Raji (cell line): ENCODE measurements around the gene TBX18.

Experiments
- POLR2A ChIP-seq: IDR thresholded peaks from 2 replicates; pipeline ENCODE4 v1.6.1; 2011; ENCODE audit warnings: low read depth, low read length, control low read depth; ENCODE audit not compliant: insufficient read depth

Gene TBX18

DNA sequence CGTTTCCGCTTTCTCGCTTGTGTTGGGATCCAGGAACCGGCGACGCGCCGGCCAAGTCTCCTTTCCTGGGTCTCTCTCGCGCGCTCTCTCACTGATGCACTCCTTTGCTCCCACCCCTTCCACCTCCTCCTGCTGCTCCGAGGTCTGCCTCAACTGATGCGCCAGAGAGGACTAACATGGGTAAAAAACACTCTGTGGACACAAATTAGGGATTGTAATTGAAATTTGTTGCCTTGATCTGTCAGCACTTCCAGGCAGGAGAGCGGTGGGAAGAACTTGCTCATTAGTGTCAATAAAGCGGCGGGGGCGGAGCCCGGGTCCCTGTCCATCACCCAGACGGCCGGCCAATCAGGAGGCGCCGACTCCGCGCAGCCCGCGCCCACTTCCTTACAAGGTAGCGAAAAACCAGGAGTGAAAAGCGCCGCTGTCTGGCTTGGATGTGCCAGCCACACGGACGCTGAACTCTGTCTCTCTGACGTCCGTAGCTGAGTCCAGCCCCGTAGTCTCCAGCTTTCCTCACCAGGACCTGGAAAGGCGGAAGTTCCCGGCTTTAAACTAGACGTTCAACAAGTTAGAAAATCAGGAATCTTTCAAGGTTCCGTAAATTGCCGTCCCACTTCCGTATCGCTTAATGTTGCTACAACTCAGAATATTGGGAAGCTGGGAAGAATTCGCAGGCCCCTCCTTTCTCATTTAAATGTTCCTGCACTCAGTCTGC, at the start of gene TBX18:
Gene TBX18, minus strand, starts transcription at position 267 of the 718 bp plus-strand sequence. CDS start 417 bp downstream, outside the sequence.
- no peak for TF ChIP-seq POLR2A

DNA sequence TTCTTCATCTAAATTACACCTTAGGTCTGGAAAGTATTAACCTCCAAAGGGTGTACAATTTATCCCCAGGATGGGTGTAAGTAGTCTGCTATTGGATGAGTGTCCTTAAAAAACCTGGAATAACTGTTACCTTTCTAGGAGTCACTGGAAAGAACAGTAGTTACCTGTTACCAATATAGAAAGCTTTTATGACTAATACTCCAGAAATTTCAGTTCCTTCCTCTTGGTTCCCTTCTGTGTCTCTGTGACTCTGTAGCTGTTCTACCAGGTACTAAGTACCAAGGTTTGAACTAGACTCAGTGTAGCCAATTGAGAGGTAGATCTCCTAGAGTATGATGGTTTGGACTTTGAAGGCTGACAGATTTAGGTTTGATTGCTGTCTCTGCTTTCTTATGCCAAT, 47.0 kb upstream of the TBX18 start:
- TF ChIP-seq POLR2A, result no peak

DNA sequence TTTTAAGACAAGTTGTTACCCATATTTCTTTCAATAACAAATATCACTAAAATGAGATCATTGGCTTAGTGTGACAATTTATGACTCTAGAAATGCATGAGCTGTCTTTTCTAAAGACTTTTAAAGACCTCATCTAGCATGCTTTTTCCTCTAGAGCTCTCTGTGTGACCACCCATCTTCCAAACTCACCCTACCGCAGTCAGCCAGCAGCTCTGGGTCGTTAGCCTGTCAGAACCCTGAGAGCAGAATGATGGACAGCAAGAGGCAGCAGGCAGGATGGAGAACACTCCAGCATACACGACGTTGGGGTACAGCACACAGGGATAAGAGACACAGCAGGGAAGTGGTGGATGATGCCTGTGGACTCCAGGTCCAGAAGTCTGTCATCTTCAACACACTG, 45.1 kb upstream of the TBX18 start:
- no peak for TF ChIP-seq POLR2A

DNA sequence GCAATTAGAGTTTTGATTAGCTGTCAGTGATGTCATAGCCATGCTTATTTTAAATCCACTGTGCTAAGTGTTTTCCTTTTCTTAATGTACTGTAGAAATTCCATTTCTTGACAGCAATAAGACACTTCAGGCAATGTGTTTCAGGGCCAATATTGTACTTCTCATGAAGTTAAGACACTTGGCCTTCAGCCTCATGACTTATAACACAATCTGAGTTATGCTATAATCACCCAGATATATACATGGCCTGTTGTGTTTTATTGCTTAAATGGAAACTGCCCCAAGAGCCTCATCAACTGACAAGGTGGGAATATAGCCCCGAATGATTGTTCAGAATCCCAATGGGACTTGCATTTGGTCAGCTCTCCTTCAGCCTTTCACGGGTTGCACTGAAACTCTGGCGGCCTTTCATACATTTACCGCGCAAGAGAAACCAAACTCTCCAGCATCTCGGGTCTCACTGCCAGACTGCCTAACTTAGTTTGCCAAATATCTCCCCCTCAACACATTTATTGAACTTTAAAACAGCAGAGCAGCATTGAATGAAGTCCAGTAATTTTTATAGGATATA, 44.2 kb upstream of the TBX18 start:
- no peak for TF ChIP-seq POLR2A

DNA sequence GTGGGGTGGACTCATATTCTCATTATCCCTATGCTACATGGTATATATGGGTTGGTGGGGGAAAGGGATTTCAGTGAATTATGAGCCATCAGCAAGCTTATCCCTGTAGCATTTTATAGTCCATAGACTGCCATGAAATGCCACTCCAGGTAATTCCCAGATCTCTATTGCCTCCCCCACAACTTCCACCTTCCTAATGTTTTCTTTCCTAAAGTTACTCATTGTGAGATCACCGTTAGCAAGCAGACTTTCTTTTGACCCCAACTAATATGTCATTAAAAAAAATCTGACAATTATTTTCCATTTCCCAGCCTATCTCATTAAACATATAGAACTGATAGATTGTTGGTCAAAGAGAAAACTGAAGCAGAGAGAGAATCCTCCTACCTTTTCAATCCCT, 40.7 kb upstream of the TBX18 start:
- TF ChIP-seq POLR2A, result no peak

DNA sequence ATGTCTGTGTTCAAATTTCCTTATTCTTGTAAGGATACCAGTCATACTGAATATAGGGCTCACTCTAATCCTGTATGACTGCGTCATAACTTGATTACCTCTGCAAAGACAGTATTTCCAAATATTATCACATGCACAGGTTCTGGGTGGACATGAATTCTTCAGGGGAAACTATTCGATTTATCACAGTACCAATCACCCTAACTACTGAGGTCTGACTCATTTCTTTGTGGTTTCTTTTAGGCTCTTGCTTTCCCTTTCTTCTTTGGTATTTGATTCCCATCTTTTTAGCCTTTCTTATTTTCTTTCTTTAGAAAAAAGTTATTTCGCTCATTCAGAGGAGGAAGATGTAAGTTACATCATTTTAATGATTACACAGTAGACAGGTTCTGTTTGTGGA, 40.3 kb upstream of the TBX18 start:
- TF ChIP-seq POLR2A, result no peak

DNA sequence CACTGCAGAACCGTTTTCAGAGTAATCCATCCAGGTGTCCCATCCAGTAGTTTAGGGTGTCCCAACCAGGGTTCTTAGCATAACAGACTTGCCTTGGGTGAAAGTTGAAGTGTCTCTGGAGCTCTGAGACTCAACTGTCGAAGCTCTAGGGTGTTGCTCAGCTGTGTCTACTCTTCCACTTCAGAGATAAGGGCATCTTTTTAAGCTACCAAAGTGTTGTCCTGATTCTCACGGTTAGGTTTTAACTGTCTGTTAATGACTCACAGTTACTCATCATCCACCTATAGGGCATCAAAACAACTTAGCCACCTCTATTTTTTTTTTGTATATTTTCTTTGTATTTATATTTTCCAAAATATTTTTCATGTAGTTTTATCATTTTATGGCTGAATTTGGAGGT, 36.9 kb upstream of the TBX18 start:
- TF ChIP-seq POLR2A, result no peak

DNA sequence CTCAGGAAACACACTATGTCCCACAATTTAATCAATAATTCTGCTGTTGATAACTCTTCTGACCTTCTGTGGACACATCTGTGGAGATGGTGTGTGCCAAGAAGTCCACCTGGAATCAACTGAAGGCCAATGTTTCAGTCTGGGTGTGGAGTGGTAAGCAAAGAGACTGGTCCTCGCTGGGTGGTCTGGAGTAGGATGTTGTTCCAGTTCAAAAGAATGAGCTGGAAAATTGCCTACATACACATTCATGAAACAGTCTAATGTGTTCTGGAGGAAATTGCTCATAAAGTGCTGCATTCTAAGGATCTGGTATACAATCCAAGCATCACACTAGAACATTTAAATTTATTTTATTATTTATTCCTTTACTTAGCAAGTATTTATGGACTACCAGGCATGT, 33.9 kb upstream of the TBX18 start:
- no peak for TF ChIP-seq POLR2A

DNA sequence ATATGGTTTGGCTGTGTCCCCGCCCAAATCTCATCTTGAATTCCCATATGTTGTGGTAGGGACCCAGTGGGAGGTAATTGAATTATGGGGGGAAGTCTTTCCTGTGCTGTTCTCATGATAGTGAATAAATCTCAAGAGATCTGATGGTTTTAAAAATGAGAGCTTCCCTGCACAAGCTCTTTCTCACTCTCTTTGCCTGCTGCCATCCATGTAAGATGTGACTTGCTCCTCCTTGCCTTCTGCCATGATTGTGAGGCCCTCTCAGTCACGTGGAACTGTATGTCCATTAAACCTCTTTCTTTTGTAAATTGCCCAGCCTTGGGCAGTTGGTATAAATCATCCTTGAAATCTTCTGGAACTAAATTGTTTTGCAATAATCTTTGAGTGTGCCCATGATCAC, 31.9 kb upstream of the TBX18 start:
- no peak for TF ChIP-seq POLR2A

DNA sequence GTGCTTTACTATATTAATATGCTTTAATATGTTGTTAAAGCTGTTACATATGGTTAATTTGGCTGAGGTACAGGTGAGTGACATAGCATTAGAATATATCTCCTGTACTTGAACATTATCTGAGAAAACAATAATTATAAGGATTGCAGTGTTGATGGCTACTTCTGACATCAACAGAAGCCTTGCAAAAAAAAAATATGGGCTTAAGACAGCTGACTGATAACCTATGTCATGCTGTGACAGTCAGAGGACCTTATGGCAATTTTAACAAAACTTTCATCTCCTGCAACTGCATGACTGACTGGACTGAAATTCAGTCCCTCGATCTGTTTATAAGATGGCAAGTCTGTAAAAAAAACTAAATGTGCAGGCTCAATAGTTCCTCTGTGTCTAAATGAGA, 27.5 kb upstream of the TBX18 start:
- TF ChIP-seq POLR2A, result no peak

DNA sequence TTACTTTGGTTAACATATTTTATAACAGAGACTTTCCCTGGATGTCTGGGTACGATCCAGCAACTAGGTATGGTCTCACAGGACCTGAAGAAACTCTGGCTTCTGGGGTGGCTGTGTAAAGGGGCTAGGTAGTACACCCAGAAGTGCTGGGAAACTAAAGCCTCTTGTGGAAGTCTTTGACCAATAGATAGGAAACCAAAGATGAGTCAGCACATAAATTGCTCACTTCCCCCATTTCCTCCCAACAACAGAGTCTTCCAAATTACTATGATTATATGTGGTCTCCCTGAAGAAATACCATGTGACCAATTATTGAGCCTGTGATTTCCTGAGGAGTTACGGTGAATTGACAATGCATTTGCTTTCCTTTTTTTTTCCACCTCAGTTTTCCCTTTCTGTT, 26.8 kb upstream of the TBX18 start:
- TF ChIP-seq POLR2A, result no peak

DNA sequence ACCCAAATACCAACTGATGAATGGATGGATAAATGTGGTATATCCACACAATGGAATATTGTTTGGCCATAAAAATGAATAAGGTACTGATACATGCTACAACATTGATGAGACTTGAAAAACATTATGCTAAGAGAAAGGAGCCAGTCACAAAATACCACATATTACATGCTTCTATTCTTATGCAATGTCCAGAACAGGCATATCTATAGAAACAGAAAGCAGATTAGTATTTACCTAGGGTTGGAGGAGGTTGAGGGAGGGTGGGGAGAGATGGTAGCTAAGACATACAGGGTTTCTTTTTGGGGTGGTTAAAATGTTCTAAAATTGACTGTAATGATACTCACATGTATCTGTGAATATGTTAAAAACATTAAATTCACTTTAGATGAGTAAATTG, 24.8 kb upstream of the TBX18 start:
- TF ChIP-seq POLR2A, result no peak

DNA sequence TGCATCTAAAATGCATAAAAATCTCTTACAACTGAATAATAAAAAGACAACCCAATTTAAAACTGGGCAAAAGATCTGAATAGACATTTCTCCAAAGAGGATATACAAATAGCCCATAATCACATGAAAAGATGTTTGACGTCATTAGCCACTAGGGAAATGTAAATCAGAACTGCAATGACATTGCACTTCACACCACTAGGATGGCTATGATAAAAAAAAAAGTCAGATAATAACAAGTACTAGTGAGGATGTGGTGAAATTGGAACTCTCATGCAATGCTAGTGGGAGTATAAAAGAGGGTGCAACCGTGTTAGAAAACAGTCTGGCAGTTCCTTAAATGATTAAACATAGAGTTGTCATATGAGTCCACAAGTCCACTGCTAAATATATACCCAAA, 24.3 kb upstream of the TBX18 start:
- TF ChIP-seq POLR2A, result no peak

DNA sequence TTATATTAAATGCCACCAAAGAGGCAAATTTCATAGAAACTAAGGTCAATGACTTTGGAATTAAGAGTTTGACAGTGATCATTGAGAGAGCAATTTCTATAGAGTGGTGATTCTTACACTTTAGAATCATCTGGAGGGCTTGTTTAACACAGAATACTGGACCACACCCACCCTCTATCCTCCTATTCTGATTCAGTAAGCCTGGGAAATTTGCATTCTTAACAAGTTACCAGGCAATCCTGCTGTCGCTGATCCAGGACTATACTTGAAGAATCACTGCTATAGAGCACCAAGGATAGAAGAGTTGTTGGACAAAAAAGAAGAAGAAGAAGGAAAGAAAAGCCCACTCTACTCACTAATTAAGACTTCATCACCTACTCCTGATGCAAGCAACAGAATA, 21.3 kb upstream of the TBX18 start:
- TF ChIP-seq POLR2A, result no peak

DNA sequence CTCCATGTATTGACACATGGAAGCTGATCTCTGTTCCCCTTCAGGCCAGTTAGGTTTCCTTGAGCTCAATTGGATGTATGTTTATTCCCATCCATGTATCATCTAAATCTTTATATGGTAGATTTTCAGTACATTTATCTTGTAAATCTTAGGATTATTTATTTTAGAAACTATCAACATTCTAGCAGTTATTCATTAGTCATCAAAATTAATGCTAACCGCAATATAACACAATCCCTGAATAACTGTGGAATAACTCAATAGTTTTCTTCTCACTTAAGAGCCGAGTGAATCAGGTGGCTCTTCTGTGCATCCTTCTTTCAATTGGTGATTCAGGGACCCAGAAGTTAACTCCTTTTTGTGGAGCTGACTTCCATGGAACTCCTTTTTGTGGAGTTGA, 15.5 kb upstream of the TBX18 start:
- TF ChIP-seq POLR2A, result no peak

DNA sequence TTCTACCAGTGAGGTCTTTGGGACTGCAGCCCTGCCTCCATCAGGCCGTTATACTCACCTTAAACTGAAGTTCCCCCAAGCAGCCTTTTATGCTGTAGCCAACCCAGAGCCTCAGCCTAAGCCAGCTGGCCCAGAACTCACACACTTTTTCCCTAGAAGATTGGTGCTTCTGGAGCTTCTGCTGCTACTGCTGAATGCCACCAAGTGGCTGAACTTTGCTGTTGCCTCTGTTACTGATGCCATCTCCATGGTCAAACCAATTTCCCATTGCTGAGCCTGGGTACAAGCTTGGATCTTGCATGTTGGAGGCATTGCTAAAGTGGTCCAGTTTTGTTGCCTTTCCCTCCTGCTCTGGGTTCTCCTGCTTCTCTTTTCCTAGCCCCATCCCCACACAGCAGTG, 15.0 kb upstream of the TBX18 start:
- no peak for TF ChIP-seq POLR2A

DNA sequence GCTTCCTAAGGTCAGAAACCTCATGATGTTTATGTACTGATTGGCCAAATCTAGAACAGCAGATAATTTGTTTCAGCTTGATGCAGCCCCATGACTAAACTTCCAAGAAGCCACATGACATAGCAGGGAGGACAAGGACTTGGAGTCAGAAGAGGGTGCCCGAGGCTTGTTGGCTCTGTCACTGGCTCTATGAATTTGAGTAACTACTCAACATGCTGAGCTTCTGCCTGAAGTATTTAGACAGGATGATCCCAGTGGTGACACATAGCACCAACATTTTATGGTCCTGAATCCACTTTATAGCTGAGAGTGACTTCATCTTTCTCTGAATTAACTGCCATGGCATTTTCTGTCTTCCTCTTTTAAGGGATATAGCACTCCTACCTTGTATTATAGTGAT, 13.5 kb upstream of the TBX18 start:
- TF ChIP-seq POLR2A, result no peak
